Fibroblast of mammary gland (primary cell): ENCODE results near the gene SLC38A2.

Source experiments
- DNase-seq: peaks from one replicate; pipeline ENCODE4 v3.0.0-alpha.2; 2010; ENCODE audit warnings: low read depth
- H3K4me3 ChIP-seq: 2 replicates; pipeline ENCODE4 v1.5.1; 2011; ENCODE audit warnings: low read depth, mild to moderate bottlenecking, low read length, moderate library complexity; ENCODE audit not compliant: control insufficient read depth
- TF ChIP-seq, protein P1 (sequence below): conservative IDR thresholded peaks from 2 replicates; pipeline ENCODE4 v1.5.1; 2011; ENCODE audit warnings: low read depth, low read length, inconsistent platforms; ENCODE audit not compliant: control insufficient read depth, insufficient read depth

SLC38A2 gene

DNA sequence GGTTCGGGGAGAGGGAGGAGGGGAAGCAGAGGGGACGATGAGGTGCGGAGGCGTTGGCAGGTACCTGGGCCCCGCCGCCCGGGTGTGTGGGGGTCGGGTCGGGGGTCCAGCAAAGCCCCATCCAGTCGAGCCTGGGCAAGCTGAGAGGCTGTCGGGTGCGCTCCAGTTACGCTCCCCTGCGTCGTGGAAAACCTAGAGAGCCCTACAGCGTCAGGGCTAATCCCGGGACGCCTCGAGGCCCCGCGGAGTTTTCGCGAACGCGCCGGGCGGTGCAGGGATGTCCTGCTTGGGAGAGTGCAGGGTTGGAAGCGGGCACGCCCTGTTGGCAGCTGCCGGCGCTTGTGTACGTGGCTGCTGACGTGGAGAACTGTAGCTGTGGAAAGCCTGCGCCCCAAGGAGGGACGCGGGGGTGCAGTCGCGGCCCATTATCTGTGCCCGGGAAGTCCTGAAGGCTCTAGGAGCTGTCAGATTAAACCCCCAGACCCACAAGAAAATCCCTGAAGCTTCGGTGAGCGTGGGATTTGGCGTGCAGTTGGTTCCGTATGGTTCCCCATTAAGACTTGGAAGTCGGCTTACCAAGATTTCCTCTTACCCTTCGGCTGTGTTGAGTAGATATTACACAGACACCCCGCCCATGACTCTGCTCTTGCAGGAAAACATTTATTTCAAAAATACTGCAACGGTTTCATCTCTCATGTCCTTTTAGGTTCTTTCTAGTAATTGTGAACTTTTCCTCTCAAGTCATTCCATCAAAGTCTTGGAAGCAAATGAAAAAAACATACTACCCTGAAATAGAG, 11.3 kb upstream of the SLC38A2 start:
- peak overlapping the region; percentile 64 for H3K4me3 ChIP-seq
- peak; percentile 96 for DNase-seq
- TF ChIP-seq, protein P1, sequence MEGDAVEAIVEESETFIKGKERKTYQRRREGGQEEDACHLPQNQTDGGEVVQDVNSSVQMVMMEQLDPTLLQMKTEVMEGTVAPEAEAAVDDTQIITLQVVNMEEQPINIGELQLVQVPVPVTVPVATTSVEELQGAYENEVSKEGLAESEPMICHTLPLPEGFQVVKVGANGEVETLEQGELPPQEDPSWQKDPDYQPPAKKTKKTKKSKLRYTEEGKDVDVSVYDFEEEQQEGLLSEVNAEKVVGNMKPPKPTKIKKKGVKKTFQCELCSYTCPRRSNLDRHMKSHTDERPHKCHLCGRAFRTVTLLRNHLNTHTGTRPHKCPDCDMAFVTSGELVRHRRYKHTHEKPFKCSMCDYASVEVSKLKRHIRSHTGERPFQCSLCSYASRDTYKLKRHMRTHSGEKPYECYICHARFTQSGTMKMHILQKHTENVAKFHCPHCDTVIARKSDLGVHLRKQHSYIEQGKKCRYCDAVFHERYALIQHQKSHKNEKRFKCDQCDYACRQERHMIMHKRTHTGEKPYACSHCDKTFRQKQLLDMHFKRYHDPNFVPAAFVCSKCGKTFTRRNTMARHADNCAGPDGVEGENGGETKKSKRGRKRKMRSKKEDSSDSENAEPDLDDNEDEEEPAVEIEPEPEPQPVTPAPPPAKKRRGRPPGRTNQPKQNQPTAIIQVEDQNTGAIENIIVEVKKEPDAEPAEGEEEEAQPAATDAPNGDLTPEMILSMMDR: no peak

DNA sequence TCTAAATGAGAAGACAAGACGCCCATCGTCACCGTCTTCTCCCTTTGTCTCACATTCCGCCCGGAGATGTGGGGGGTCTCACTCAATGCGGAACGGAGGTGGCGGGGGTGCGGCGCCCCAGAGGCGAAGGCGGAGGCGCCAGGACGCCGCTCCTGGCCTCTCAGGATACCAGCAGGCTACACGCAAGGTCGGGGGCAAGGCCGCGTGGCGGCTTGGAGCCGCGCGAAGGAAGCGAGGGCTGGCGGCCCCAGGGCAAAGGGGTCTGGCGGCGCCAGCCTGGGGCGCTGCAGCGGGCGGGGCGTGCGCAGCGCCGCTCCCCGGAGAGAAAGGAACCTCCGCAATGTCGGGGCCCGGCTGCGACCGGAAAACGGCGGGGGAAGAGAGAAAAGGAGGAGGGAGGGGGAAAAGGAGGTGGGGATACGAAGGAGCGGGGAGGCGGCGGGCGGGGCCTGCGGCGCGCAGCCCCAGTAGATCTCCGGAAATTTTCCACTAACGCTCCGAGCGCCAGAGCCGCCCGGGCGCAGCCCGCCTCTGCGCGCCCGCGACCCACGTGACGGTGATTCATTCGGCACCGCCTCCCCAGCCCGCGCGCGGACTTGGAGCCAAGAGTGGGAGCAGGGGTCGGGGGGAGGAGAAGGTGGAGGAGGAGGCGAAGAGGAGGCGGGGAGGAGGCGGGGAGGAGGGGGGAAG, 10.5 kb upstream of the SLC38A2 start:
- peak; percentile 95 for DNase-seq
- peak overlapping the region; percentile 64 for H3K4me3 ChIP-seq
- TF ChIP-seq, protein P1: no peak

GRCh38 chr12:46382408-46382963, 9.9 kb upstream of the SLC38A2 start:
- peak overlapping the region; percentile 64 for H3K4me3 ChIP-seq
- TF ChIP-seq, protein P1: no peak
- DNase-seq: no peak

- no peak for DNase-seq
- no peak overlapping the region for H3K4me3 ChIP-seq
- TF ChIP-seq, protein P1: no peak
These were observed 8.3 kb upstream of the SLC38A2 start for GRCh38 chr12:46380881-46381280.

DNA sequence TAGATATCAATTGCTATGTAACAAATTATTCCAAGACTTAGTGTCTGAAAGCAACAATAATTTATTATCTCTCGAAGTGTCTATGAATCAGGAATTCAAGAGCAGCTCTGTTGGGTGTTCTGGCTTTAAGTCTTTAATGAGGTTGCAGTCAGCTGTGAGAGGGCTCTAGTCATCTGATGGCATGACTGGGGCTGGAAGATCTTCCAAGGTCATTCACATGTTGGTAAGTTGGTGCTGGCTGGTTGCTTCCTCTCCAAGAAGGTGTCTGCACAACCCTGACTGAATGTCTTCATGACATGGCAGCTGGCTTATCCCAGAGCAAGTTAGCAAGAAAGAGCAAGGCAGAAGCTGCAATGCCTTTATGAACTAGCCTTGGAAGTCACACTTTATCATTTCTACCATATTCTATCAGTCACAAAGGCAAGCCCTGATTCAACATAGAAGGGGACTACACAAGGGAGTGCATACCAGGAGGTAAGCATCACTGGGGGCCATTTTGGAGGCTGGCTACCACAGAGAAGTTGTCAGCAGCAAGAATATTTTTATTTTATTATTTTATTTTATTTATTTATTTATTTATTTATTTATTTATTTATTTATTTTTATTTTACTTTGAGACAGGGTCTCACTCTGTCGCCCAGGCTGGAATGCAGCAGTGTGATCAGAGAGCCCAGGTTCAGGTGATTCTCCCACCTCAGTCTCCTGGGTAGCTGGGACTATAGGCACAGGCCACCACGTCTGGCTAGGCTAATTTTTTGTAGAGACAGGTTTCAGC, 7.6 kb upstream of the SLC38A2 start:
- TF ChIP-seq, protein P1: no peak
- DNase-seq: no peak
- no peak overlapping the region for H3K4me3 ChIP-seq

DNA sequence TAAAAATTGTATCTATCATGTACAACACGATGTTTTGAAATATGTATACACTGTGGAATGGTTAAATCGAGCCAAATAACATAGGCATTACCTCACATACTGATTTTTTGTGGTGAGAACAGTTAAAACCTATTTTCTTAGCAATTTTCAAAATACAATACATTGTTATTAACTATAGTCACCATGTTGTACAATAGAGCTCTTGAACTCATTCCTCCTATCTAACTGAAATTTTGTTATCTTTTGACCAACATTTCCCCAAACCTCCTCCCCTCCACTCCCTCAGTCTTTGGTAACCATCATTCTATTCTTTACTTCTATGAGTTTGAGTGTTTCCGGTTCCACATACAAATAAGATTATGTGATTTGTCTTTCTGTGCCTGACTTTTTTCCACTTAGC, 6.8 kb upstream of the SLC38A2 start:
- no peak overlapping the region for H3K4me3 ChIP-seq
- TF ChIP-seq, protein P1: no peak
- no peak for DNase-seq
